Activated T-helper 1 cell treated with anti-CD3 and anti-CD28 coated beads, Interleukin-2, amount 50 U/mL, for 16 hours (primary cell): ENCODE data around the gene SALL1.

Experiments used
- DNase-seq, 2 donors: peaks; one replicate each; pipeline ENCODE4 v3.0.0-alpha.2; 2020; ENCODE audit warnings: low read depth in 1 of 2, low spot score in 1 of 2

Gene SALL1

DNA sequence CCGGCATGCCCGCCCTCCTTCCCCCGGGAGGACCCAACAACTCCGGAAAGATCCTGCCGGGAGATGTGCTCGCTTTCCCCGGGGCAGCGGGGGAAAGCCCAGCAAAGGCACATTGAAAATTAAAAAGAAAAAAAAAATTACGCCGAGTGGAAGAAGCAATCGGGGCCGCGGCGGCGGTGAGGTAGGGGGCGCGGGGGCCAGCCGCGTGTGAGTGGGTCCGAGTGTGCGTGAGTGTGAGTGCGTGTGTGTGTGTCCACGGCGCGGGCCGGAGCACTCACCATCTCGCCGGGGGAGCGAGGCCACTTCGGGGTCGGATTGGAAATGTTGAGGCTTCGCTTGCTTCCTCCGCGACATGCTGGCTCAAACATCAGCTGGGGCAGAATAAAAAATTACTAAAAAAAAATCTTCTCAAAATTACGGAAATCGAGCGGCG is at the start of gene SALL1:
Gene SALL1, minus strand, starts transcription at position 383 of the 433 bp plus-strand sequence. Its CDS starts 29 bp downstream, at position 354.
- DNase-seq: no peak

- DNase-seq: no peak
Observed at GRCh38 chr16:51200793-51201192, 49.7 kb upstream of the SALL1 start.

GRCh38 chr16:51197953-51198748 is 47.1 kb upstream of the SALL1 start:
- no peak for DNase-seq

GRCh38 chr16:51193879-51194278 is 42.8 kb upstream of the SALL1 start:
- DNase-seq: no peak

DNA sequence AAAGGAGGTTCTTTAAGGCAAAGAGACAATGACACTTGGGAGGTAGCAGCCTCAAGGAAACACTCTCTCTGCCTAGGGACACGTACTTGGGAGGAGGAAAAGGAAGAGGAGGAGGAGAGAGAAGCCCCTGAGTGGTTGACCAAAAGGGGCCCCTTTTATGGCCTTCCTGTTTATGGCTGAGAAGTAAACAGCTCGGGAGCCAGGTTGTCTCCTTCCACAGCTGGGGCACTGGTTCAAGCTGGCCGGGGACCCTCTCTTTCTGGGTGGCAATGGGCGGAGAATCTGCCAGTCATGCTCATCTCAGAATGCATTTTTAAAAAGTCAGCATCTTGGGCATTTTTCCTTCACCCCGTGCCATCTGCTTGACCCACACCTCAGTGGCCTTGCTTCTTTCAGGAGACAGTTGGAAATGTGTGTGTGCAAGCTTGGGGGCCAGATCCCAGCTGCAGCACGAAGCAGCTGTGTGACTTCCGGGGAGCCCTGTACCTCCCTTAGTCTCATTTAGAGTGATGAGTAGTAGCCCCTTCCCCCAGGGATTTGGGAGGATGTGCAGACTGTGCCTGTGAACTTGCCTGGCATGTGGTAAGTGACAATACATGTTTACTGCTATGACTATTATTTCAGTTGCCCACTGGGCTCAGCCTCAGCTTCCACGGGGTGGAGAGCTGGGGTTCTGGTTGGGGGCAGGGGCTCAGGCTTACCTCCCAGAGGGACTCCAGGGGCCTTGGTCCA is 33.8 kb upstream of the SALL1 start:
- no peak for DNase-seq

DNA sequence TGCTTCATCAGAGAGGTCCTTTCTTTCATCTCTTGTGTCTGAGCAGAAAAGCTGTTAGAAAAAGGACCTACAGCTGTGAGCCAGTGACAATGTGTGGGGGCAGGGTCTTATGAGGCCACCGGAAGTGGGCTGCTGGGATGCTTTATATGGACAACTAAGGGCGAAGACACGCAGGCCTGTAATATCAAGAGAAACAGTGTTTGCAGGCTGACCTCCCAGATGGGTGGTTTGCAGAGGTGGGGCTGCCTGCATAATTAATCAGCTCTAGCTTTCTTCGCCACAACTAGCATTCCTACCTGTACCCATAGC is 30.4 kb upstream of the SALL1 start:
- DNase-seq: no peak

GRCh38 chr16:51180719-51181502 is 29.8 kb upstream of the SALL1 start:
- no peak for DNase-seq

- no peak for DNase-seq
Observed at GRCh38 chr16:51175081-51175480, 24.0 kb upstream of the SALL1 start.

DNA sequence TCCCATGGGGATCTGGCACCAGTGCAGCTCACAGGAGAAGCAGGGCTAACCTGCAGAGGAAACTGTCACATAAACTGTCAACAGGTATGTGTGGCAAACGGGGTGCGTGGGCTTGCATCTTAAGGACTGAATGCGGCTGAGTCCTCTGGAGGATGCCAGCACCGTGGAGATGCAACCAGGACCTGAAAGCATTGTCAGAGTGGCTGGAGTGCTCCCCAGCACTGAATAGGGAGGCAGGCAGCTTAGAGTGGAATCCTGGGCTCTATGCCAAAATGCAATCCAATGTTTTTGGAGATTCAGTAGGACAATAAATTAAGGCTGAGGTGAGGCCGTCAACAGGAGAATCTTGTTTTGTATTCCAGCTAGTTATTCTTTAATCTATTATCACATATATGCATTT is 21.3 kb upstream of the SALL1 start:
- DNase-seq: no peak

DNA sequence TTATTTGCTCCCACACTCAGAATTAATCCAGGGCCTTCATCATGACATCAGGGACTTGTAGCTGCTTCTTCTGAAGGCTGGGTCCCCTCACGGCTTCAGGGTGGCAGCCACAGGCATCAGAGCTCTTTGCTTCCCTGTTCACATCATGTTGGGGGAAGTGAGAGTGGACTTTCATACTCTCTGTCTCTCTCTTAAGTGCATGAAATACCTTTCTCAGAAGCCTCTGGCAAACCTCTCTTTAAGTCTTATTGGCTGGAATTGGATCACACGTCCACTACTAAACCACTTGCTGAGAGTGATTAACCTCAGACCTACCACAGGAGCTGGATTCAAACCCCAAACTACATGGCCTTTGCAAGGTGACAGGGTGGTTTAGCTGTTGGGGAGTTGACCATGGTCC is 17.7 kb upstream of the SALL1 start:
- DNase-seq: no peak

- DNase-seq: no peak
Observed at GRCh38 chr16:51167170-51167895, 16.3 kb upstream of the SALL1 start.

DNA sequence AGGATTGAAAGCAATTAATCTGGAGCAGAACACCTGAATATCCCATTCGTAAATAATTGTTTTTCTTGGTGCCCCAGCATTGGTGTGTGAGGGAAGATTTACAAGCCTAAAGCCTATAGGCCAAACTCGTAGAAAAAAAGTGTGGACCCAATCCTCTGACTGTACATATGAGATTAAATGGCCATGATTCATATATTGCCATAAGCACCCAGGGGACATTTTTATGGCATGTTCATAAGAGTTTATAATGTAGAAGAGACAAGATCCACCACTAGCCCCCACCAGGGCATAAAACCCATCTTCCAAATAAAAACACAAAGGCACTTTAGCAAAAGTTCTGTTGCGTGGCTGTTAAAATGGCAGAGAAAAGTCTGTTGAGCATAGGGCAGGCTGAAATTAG is 15.5 kb upstream of the SALL1 start:
- DNase-seq: no peak

DNA sequence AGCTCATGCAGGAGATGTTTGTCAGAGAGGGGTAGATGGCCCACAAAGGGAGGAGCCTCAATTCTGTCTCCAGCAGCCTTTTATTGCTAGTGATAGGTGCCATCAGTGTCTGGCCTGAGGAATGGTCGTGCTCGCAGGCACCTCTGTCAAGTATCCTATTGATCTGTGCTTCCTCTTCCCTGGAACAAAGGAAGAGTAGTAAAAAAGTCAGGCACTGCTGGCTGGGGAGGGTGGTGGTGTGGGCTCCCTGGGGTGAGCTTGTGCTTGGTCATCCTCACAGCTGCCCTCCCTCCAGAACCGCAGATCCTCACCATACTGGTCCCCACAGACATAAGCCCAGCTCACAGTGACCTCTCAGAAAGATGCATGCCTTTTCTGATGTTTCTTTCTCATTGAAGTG is 15.0 kb upstream of the SALL1 start:
- no peak for DNase-seq

DNA sequence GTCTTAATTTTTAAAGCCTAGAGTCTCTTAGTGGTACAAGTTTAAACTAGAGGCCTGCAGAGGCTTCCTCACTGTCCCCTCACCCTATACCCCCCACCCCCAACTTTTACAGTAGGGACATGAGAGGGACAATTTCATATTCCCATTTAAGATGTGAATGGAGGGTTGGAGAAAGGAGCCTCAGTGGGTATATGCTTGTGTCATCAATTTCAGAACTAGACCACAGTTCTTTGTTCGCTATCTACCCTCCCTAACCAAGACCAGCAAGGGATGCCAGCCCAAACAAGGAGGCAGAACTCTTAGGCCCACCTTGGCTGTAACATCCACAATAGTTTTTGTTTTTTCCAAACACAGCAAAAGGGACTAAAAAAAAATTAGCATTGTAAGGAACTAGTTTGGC is 14.0 kb upstream of the SALL1 start:
- DNase-seq: no peak

GRCh38 chr16:51164574-51164973 is 13.5 kb upstream of the SALL1 start:
- DNase-seq: no peak

DNA sequence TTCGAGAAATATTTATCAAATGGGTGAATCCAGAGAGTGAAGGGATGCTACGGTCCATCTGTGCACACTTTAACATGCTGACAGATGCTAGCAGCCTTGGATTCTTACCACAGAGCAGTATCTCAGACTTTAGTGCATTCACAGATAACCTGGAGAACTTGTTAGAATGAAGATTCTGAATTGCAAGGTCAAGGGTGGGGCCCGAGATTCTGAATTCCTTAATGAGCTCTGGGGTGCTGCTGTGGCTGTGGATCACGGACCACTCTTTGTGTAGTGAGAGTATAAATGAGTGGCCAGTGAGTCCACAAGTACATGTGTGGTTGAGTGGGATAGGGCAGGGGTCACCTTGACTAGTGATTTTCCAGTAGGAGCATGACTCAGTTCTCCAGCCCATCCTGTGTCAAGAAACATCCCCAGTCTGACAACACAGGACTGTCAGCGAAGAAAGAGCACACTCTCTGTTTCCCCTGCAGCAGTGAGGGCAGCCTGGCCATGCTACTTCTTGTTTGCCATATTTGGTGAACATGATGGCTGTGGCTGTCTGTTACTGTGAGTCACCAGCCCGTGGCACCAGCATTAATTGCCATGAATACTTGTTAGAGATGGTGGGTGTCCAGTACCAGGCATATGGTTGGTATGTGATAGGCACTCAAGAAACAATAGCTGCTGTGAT is 13.0 kb upstream of the SALL1 start:
- no peak for DNase-seq

- DNase-seq: no peak
Observed at GRCh38 chr16:51163366-51163765, 12.3 kb upstream of the SALL1 start.

DNA sequence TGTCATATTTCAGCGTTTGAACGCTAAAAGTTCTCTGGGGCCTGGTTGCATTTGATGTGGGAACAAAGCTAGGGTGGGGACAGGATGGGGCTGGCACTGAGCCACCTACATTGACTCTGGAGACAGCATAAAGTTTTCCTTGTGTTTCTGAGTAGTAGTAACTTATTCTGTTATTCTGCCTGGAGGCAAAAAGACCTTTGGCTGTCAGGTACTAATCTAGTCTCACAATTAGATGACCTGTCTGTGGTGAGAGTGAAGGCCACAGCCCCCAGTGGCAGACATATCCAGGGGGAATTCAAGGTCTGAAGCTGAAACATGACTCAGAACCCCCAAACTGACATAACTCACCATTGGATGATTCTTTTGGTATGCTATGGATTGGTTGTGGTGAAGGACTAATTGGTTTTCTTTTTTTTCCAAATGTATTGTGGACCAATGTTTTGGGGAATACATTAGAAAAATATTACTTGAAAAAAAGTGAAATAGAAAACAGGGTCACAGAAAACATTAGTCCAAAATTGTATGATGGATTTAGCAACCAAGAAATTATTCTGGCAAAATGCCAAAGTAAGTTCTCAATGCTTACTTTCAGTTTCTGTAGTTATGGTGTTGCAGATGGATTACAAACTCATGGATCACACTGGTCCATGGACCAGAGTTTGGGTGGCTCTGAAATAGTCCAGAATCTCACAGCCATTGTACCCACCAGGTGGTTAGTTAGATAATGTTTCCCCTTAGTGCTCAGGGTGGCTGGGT is 10.5 kb upstream of the SALL1 start:
- DNase-seq: no peak

DNA sequence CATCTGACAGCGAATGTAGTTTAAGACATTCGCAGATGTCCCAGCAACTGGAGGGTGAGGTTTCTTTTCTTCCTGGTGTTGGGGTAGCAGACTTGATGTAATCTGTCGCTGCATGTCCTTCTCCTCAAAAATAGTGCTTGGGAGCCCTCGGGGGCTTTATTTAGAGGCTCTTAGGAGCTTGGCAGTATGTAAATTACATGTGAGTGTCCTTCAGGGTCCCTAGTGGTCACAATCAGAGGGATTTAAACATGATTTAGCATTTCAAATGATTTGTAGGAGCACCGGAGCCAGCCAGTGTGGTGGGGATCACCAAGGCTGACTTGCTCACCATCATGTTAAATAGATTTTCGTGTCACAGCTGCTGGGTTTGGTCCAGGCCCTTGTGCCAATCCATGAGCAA is 8.8 kb upstream of the SALL1 start:
- DNase-seq: no peak

DNA sequence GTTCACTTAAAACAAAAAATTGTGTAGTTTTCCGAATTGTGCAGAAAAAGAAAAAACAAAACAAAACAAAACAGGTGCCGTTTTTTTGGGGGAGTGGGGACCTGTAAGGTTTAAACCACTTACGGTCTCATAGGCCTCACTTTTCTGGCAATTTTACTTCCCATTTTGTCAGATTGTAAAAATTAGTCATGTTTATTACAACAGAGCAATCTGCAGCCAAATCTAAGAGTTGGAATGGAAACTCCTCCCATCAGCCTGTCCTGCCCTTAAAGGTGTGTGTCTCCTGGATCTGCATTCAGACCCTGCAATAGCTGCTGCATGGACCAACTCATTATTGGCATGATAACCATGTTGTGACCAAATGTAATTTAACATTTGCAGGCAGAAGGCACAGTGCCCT is 8.2 kb upstream of the SALL1 start:
- DNase-seq: no peak
